AG10803 (cell line): ENCODE results near the gene TBC1D22A.

Experiments used
- DNase-seq: peaks from one replicate; pipeline ENCODE4 v3.0.0; 2010; ENCODE audit warnings: low read depth
- H3K4me3 ChIP-seq: 2 replicates; pipeline ENCODE4 v1.5.1; 2011; ENCODE audit warnings: mild to moderate bottlenecking, low read length, control low read depth
- TF ChIP-seq, protein P1 (sequence below): conservative IDR thresholded peaks from 2 replicates; pipeline ENCODE4 v1.5.1; 2011; ENCODE audit warnings: mild to moderate bottlenecking, low read length, control low read depth, inconsistent platforms

TBC1D22A gene

DNA sequence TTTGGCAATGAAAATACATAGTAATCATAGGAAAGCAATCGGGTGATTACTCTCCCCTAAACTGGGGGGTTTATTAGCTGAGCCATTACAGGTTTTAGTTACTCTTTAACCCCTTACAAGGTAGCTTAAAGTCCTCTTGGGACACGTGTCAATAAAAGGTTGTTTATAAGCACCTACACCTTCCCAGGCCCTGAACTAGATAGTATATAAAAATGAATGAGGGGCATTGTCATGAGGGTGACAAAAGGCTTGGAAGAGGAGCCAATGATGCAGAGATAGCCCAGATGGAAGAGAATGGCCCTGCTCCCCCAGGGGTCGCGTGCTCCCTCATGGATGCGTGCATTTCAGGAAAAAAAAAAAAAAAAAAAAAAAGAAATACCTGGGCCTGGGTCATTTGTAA is 276.9 kb downstream of the TBC1D22A start:
- DNase-seq, result no peak
- no peak overlapping the region for H3K4me3 ChIP-seq
- TF ChIP-seq, protein P1, sequence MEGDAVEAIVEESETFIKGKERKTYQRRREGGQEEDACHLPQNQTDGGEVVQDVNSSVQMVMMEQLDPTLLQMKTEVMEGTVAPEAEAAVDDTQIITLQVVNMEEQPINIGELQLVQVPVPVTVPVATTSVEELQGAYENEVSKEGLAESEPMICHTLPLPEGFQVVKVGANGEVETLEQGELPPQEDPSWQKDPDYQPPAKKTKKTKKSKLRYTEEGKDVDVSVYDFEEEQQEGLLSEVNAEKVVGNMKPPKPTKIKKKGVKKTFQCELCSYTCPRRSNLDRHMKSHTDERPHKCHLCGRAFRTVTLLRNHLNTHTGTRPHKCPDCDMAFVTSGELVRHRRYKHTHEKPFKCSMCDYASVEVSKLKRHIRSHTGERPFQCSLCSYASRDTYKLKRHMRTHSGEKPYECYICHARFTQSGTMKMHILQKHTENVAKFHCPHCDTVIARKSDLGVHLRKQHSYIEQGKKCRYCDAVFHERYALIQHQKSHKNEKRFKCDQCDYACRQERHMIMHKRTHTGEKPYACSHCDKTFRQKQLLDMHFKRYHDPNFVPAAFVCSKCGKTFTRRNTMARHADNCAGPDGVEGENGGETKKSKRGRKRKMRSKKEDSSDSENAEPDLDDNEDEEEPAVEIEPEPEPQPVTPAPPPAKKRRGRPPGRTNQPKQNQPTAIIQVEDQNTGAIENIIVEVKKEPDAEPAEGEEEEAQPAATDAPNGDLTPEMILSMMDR, result no peak

DNA sequence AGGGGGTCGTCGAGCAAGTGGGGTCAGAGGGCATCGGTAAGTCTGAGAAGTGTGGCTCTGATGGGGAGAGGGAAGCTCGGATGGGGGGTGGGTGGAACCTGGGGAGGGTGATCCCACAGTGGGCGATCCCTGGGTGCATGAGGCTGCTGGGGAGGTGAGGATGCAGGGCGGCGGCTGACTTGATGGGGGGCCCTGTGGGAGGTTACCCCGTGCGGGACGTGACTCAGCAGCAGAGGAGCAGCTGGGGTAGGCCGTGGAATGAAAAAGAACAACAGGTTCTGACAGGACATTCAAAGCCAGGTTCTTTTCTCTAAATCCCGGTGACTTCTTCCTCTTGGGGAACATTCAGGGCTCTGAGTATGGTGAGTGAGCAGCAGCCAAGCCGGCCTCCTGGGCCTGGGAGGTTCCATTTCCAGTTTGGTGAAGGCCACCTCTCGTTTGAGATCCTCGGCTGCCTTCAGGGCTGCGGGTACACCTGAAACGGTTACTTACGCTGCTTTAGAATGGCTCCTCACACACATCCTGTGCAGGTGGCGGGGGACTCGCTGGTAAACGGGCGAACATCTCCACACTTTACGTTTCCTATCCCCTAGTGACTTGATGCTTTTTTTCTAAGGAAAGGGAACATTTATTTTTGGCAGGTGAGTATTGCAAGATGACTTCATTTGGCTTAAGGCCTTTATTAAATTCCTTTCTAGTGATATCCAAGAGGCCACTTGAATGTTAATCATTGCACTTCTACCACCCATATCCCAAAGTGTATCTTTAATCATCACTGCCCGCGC is 278.2 kb downstream of the TBC1D22A start:
- no peak for DNase-seq
- H3K4me3 ChIP-seq, result no peak overlapping the region
- TF ChIP-seq, protein P1, result no peak

DNA sequence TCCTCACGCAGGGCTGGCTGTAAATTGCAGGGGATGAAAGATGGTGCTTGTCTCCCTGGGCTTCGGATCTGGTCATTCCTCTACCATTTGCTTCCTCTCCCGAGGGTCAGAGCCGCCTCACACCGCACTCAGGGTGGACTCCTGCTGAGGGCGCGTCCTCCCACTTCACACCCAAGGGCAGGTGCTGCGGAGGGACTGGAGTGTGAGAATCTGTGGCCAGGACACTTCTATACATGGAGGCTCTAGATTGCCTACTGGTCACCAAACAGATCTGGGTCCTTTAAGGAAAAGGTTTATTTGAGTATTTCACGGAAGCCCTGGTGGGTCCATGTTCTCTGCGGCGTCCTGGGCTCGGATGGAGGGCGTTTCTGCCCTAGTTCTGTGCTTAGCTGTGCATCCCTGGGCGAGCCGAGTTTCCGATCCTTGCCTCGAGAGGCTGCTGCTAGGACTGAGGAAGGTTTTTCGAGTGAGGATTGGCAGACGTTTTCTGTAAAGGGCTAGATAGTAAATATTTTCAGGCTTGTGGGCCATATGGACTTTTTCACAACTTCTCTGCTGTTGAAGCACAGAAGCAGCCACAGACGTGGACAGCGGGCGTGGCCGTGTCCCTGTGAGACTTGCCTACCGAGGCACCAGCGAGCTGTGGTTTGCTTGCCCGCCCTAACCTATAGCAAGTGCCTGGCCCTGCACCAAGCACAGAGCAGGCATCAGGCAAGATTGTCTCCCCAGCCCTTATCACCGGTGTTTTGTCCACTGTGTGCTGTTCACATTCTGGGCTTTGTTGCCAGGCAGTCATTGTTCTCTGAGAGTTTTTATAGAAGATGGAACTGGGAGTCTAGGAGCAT is 279.0 kb downstream of the TBC1D22A start:
- H3K4me3 ChIP-seq, result no peak overlapping the region
- DNase-seq, result no peak
- TF ChIP-seq, protein P1, result no peak

DNA sequence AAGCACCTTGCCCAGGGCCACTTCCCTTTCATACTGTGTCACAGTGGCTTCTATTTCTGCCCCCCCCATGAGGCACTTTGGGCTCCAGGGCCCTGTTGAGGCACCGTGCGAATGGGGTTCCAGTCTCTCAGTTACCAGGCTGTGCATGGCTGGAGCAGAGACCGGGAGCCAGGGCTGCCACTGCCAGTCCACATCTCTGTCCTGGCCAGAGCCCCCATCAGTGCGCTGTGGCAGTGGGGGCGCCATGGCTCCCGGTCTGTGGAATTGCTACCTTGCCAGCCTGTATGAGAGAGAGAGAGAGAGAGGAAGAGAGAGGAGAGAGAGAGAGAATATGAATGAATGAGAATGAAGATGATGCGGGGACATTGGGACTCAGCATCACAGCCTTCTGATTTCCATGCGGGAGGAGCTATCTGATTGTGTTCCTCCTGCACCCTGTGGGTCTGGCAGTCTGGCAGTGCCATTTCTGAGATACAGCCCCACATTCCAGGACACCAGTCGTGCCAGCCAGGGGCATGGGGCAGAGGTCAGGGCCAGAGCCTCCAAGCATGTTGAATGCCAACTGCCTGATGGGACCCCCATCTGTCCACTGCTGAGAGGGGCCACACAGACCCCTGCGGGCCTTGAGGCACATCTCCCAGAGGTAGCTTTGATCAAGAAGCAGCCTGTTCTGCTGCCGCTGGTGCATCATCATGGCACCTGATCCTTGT is 279.8 kb downstream of the TBC1D22A start:
- TF ChIP-seq, protein P1, result no peak
- no peak for DNase-seq
- no peak overlapping the region for H3K4me3 ChIP-seq

DNA sequence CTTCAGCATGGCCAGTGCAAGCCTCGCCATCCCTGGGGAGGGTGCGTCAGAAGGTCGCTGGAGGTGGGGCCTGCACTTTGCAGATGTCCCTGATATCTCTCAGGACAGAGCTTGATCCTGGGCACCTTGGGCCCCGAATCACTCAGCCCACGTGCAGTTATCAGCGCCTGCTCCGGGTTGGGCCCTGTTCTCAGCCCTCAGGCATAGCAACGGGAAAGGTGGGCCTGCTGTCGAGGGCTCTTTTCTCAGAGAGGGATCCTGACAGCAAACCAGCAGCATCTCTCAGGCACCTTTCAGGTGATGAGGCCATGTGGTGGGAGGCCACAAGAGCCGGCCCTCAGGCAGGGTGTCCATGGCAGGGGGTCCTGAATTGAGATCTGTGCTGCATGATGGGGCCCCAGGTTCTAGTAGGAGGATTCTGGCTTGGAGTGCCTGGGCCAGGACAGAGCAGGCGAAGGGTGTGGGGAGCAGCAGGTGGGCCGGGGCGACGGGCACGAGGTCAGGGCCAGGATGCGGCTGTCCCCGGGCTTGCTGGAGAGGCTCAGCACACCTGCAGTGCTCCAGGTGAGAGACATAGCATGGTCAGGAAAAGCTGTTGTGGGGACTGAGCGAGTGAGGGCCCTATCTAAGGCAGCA is 280.5 kb downstream of the TBC1D22A start:
- H3K4me3 ChIP-seq, result no peak overlapping the region
- DNase-seq, result no peak
- TF ChIP-seq, protein P1, result no peak

DNA sequence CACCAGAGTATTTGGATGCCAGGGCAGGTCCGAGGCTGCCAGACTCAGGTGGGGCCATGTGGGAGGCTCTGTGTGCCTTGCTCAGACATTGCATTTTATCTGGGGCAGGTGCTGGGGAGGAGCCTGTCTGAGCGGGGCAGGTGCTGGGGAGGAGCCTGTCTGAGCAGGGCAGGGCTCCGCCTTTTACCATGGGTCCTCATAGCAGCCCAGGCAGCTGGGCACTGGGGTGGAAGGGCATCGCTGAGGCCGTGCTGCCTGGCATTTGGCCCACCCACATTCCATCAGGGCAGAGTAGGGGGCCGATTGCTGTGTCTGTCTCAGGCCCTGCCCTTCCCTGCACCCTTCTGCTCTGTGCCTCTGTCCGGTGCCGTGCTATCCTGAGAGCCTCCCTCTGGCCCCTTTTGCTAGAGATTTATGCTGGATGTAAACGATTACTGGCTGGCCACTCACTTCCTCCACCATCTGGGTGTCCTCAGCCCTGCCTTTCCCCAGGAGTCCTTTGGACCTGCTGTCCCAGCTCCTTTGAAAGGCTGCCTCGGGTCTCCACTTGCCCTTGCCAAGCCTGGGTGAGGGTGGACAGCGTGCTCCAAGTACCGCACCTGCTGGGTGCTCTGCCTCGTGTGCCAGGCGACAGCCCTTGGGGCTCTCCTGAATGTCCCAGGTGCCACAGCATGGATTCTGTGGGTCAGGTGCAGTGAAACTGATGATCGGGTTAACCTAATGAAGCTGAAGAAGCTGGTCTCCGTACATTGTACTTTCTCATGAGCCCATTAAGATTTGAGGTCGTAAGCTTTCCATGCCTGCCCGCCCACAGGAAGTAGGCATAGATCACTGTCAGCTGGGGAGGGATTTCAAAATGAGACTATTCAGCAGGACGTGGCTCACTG is 281.6 kb downstream of the TBC1D22A start:
- TF ChIP-seq, protein P1, result no peak
- DNase-seq, result peak; percentile 49
- no peak overlapping the region for H3K4me3 ChIP-seq
